ENCODE results near the gene SPEG.
"Not testable (repeated sequence)": the region's sequence is repeated elsewhere in the genome, so short reads cannot be mapped to it uniquely, and the experiment has no call there.

SPEG gene

DNA sequence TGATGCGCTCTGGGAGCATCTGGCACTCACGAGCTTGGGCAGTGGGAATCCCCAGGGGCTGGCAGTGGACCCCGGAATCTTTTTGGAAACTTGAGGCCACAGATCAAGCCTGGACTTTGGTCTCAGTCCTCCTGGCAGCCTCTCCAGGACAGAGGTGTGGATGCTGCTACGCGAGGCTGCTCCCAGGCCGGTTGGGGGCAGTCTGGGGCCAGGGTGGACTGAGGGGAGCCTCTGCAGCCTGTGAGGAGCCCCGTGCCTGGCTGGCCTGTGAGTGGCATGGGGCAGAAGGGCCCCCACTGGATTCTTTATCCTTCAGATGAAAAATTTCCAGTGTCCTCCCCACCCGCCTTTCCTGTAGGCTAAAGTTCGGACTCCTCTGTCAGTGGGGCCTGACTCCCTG, 29.2 kb upstream of the SPEG start:
- no peak for DNase-seq

GRCh38 chr2:219405958-219406860, 28.4 kb upstream of the SPEG start:
- no peak for DNase-seq

DNA sequence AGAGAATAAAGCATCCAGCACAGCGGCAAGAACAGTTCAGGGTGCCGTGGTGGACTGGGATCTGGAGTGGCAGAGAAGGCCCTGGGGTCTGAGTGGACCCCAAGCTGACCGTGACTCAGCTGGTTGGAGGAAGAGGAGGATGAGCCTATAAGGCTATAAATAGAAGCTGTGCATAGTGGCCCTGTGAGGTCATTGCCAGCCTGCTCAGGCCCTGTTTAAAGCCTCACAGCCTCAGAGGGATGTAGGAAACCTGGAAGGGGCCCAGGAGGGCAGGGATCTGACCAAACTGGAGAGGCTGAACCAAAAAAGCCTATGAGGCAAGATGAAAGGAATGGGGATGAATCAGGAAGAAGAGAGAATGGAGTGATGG, 27.8 kb upstream of the SPEG start:
- DNase-seq: no peak

DNA sequence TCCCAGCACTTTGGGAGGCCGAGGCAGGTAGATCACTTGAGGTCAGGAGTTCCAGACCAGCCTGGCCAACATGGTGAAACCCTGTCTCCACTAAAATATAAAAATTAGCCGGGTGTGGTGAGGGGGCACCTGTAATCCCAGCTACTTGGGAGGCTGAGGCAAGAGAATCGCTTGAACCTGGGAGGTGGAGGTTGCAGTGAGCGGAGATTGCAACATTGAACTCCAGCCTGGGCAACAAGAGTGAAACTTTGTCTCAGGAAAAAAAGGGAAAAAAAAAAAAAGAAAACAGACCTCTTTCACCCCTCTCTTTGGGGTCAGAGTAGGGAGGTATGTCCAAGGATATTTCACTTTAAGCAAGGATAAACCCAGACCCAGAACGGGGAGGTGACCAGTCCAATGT, 27.3 kb upstream of the SPEG start:
- DNase-seq: not testable (repeated sequence)

DNA sequence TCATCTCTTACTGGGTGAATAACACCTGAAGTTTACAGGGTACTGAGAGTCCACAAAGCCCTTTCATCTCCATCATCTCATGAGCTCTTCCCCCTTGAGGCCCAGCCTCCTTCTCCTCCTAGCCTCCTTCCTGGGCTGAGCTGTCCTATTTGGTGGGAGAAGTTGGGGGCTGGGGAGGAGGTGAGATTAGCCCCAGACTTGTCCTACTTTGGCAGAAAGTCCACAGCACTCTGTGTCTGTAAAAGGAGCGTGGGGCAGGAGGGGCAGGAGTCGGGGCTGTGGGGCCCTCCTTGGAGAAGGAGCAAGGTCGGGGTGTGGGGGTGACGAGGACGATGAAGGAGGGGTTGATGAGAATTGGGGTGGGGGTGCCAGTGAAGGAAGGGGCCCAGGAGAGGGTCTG, 26.4 kb upstream of the SPEG start:
- DNase-seq: no peak

DNA sequence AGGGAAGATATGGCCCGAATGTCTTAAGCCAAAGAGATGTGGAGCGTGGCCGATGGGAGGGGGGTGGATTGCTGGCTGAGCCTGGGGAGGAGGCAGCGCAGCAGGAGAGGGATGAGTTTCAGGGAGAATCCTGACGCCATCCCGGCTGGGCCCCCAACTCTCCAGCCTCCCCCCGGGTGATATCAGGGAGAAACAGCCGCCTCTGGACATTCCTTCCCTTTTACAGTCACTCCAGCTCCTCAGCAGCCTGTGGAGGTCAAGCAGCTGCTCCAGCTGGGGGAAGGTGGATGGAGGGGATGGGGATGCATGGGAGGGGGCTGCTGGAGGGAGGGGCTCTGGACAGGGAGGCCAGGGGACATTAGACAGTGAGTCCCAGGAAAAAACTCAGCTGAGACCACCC, 26.0 kb upstream of the SPEG start:
- no peak for DNase-seq

DNA sequence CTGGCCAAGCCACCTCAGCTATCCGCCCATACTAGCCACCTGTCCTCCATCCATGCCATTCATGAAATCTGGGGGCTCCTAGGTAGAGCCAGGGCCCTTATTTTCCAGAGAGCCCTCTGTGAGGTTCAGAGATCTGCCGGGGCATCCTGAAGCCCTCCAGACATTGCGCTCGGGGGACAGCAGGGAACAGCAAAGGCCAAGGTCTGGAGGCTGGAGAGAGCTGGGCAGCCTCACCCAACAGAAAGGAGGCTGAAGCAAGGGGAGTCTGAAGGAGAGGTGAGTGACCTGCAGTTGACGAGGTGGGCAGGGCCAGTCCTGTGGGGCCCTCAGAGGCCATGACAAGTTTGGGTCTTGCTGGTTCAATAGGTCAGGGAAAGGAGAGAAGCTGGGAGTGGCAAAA, 25.0 kb upstream of the SPEG start:
- DNase-seq: no peak

DNA sequence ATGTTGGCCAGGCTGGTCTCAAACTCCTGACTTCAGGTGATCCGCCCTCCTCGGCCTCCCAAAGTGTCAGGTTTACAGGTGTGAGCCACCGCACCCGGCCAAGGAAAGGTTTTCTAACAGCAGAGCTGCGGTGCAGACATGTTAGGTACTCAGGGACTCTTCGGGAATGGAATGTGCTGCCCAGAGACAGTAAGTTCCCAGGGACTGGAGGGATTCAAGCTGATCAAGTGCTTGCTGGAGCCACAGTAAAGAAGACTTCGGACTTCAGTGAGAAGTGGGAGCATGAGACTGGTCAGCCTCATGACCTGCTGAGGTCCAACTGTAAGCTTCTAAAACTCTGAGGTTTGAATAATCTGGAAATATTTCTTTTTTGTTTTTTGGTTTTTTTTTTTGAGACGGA, 24.3 kb upstream of the SPEG start:
- DNase-seq: no peak

GRCh38 chr2:219414857-219415256, 19.8 kb upstream of the SPEG start:
- DNase-seq: no peak

- no peak for DNase-seq
These were observed 18.9 kb upstream of the SPEG start for GRCh38 chr2:219415580-219416234.

DNA sequence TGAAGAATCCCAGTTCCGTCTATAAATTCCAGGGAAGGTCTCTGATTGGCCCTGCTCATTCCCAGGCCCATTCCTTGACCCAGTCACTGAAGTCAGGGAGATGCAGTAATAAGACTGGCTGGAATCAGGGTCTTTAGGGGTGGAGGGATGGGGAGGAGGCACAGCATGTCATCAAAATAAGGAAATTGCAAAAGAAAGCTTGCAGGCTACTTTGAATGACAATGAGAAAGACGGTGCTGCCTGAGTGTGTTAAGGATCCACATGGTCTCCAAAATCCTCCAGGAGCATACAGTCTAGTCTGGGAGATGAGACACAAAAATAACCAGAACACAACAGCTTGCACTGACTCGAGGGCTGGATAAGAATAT, 18.4 kb upstream of the SPEG start:
- no peak for DNase-seq

DNA sequence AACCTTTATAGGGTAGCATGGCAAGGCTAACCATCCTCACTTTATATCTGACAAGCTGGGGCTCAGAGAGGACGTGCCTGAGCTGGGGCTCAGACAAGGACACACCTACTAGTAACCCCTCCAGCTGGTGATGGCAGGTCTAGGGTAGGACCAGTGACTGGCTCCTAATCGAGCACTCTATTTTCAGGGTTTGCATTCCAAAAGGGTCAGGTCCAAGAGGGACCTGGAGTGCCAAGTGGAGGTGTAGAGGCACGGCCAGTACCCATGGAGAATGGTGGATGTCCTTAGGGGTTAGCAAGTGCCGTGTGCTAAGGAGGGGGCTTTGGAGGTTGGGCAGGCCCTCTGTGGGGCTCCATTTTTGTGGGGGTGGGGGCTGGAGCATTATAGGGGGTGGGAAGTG, 17.7 kb upstream of the SPEG start:
- no peak for DNase-seq

DNA sequence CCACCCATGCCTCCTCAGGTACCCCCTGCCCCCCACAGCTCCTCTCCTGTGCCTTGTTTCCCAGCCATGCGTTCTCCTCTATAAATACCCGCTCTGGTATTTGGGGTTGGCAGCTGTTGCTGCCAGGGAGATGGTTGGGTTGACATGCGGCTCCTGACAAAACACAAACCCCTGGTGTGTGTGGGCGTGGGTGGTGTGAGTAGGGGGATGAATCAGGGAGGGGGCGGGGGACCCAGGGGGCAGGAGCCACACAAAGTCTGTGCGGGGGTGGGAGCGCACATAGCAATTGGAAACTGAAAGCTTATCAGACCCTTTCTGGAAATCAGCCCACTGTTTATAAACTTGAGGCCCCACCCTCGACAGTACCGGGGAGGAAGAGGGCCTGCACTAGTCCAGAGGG, 17.3 kb upstream of the SPEG start:
- DNase-seq: no peak

- DNase-seq: no peak
These were observed 16.3 kb upstream of the SPEG start, which contains the start of gene DES for GRCh38 chr2:219418155-219419011. DES (plus strand) TSS chr2:219418377; CDS start chr2:219418463, 86 bp downstream.

- no peak for DNase-seq
These were observed 15.7 kb upstream of the SPEG start for GRCh38 chr2:219419012-219419324.

GRCh38 chr2:219419331-219420197, 15.1 kb upstream of the SPEG start:
- DNase-seq: no peak

- DNase-seq: no peak
These were observed 14.0 kb upstream of the SPEG start for GRCh38 chr2:219420687-219421086.

GRCh38 chr2:219421323-219421722, 13.3 kb upstream of the SPEG start:
- no peak for DNase-seq

DNA sequence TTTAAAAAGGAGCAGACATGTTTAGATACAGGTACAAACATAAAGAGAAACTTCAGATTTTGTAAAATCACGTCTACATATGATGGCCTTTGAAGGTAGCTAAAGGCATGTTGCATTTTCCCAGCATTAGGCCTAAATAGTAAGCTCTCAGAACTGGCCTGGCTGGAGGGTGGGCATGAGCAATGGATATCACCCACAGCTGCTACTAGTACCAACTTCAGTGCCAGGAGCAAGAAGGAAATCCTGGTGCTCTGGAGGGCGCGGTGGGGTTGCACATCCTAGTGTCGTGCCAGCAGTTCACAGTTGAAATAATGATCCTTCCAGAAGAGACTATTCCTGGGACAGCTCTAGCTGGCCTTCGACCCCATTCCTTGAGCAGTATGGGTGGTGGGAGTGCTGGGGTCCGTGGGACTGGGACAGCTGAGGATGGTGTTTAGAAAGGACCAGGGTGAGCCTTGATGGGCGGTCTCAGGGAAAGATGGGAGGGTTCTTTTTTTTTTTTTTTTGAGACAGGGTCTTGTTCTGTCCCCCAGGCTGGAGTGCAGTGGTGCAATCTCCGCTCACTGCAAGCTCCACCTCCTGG, 11.6 kb upstream of the SPEG start:
- DNase-seq: no peak

GRCh38 chr2:219423652-219424377, 10.8 kb upstream of the SPEG start:
- no peak for DNase-seq

DNA sequence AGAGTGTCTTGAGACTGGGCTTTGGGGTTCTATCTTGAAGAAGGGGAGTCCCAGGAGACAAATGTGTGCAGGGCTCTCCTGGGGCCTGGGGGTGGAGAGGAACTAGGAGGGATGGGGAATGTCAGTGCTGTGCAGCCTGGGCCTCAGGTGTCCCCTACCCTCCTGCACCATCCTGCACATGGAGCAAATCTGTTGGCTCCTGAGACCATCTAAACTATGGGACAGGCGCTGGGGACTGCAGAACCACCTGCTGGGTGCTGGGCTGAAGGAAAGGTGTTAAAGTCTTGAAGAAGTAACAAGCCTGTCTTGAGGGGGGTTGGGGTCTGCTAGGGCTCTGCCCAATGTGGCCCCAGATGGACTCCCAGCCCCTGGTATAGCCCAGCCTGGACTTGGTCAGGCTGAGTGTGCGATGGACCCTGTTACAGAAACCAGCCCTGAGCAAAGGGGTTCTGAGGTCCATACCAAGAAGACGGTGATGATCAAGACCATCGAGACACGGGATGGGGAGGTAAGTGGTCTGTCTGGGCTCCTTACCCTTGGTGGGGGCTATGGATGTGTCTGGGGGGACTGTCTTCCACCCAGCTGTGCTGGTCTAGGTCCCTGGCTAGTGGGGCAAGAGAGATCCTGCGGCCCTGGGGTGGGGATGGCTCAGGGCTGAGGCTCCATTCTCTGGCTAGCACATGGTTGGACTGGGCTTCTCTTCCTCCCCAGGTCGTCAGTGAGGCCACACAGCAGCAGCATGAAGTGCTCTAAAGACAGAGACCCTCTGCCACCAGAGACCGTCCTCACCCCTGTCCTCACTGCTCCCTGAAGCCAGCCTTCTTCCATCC, 9.2 kb upstream of the SPEG start:
- no peak for DNase-seq

All from stimulated activated CD4-positive, alpha-beta T cell treated with anti-CD3 and anti-CD28 coated beads, Interleukin-2, amount 100 ng/mL, for 24 hours (primary cell).